DLD1 (cell line): Measurements from ENCODE around the gene ARMS2.

Source experiments
- in situ Hi-C: cut with HindIII; loops from 2 replicates; pipeline ENCODE4 v1.10.0; 2017; ENCODE audit warnings: low sequenced_read_pairs

The ARMS2 gene, protein sequence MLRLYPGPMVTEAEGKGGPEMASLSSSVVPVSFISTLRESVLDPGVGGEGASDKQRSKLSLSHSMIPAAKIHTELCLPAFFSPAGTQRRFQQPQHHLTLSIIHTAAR

DNA sequence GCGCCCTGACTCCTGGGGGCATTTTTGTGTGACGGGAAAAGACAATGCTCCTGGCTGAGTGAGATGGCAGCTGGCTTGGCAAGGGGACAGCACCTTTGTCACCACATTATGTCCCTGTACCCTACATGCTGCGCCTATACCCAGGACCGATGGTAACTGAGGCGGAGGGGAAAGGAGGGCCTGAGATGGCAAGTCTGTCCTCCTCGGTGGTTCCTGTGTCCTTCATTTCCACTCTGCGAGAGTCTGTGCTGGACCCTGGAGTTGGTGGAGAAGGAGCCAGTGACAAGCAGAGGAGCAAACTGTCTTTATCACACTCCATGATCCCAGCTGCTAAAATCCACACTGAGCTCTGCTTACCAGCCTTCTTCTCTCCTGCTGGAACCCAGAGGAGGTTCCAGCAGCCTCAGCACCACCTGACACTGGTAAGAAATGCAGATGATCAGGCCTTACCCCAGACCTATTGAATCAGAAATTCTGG is at the start of gene ARMS2:
ARMS2 (plus strand) TSS at position 51 of the 478 bp plus-strand sequence; CDS start at position 126, 75 bp downstream.
- in situ Hi-C loops, result no loop called here

DNA sequence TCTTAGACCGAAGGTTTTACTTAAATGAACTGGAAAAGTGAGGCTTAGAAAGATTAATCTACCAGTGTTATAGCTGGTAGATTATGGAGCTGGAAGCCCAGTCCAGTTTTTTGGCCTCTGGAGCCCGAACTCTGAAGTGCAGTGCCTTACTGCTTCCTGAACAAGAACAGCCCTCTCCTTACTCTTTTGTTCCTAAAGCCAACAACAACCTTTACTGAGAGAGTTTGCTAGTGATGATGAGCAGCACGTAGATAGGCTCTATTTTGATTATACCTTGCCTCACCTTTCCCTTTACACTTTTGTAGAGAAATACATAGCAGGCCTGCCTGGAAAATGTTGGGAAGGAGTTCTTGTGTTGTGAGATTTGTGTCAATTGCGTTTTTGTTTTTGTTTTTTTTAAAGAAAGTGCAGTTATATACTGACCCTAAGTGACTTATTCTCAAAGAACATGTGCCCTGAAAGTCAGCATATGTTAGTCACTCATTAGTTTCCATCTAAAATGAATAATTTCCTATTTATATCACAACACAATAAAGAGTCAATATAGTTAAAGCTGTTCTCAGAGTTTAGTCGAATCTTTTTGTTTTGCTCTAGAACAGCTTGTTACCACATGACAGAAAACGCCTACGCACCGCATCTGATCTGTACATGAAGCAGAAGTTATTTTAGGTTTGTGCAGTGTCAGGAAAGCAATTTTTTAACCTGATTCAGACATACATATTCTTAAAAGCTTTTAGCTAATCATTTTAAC is 46.9 kb upstream of the ARMS2 start:
- in situ Hi-C loops, result no loop called here

DNA sequence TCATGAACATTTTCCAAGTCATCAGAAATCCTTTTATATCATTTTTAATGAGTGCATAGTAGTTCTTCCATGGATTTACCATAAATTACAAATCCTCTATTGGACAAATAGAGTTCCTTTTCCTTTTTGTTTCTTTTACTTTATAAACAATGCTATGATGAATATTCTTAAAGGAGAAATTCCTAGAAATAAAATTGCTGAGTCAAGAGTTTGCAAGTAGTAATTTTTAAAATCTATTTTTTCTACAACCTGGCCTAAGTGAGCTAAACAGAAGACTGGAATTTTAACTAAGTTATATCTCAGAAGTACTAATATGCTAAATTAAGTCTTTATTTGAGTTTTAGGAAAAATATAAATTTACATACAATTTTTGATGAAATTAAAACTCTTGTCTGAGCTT is 41.1 kb upstream of the ARMS2 start:
- in situ Hi-C loops, result no loop called here

DNA sequence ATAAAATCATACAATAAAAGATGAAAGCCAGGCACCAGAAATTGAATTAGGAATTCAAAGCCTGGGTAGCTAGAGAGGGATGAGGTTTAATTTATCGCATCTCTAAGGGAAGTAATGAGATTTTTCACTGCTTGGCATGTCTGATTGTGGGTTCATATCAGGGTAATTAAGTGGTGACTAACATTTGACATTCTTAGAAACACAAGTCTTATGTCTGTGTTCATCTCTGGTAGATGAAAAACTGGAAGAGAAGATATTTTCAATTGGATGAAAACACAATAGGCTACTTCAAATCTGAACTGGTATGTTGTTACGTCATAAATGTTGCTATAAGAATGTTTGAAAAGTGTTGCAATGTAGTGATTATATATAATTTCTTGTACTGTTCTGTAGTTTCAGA is 36.8 kb upstream of the ARMS2 start:
- in situ Hi-C loops, result no loop called here

DNA sequence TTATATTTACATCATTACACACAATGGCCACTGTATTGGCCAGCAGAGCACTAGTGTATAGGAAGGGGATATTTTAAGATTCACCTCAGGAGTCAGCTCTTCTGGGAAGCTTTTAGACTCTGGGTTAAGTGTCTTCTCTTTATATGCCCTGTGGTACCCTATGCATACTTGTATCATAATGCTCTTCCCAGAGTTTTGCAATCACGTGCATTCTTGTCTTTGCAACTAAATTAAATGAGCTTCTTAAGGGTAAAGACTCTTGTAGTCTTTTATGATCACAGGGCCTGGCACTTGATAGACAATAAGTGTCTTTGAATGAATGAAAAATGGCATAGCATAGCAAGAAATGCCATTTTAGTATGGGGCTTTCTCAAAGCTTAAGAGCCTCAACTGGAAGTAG is 35.4 kb upstream of the ARMS2 start:
- in situ Hi-C loops, result no loop called here

DNA sequence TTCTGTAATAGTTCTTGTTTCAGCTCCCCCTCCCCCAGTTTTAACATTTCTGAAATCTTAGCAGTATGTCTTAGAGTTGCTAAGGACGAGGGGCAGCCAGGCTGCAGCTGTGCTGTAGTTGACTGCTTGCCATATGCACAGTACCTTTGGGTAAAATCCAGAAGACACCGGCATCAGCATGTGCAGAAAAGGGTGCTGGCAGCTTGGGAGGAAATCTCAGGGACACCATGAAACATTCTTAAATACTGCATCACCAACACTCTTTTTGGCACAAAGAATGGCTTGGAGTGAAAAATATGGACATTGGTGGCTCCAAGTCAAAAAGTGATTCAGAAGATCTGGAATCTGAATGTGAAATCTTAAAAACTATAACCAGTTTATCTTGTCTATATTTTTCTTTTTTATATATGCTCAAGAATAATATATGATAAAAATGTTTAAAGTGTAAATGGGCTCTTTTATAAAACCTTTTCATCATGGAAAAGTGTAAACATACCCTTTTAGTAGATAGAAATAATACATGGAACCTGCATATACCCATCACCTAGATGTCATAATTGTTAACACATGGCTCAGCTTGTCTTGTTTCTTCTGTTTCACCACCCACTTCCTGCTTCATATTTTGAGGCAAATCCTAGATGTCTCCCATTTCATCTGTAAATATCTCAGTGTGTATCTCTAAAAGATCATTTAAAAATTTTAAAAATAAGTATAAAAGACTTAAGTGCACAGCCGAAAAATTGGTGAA is 34.4 kb upstream of the ARMS2 start:
- in situ Hi-C loops, result no loop called here

DNA sequence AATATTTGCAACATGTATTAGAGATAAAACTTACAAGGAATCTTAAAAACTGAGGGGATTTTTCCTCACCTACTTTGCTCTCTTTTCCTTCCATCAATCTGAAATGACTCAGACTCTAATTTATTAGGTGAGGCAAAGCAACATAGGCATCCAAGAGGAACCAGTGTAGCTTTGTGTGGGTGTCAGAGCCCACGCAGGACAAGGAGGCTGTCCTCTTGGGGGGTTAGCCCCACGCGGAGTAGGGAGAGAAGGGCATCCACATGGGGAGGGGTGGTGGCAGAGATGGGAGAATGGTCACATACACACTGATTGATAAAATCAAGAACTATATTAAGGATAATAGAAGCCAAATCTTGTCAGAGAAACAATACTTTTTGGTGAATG is 33.8 kb upstream of the ARMS2 start:
- in situ Hi-C loops, result no loop called here

DNA sequence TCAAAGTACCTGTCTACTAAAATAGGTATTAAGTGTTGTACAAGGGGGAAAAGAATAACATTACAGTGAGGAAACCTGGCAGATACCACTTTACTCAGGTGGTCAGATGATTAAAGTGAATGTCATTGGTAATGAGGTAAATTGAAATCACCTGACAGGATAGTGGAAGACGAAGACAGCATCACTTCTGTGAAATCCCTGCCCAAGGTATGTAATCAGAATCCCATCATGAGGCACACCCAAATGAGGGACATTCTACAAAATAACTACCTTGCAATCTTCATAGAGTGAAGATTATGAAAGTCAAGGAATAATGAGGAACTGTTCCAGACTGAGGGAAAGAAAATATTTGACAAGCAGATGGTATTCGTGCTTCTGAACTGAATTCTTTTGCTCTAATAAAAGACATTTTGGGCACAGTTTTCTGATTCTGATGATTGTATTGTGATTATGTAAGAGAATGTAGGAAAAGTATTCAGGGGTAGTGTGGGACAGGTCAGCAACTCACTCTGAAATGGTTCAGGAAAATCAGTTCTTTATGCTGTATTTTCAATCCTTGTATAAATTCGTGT is 33.3 kb upstream of the ARMS2 start:
- in situ Hi-C loops, result no loop called here

DNA sequence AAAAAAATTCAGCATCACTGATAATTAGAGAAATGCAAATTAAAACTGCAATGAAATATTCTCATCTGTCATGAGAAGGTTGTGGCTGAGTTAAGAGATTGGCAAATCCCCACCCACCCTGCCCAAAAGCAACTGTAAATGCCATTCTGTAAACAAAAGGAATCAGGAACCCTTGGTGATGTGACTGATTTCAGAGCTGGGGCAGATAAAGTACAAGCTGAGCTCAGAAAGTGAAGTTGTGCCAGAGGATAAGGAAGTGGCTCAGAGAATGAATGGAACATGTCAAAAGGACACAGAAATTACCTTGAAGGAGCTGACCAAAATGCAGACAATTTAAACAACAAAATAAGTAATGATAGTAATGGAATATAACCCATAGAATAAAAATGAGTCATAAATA is 32.7 kb upstream of the ARMS2 start:
- in situ Hi-C loops, result no loop called here

DNA sequence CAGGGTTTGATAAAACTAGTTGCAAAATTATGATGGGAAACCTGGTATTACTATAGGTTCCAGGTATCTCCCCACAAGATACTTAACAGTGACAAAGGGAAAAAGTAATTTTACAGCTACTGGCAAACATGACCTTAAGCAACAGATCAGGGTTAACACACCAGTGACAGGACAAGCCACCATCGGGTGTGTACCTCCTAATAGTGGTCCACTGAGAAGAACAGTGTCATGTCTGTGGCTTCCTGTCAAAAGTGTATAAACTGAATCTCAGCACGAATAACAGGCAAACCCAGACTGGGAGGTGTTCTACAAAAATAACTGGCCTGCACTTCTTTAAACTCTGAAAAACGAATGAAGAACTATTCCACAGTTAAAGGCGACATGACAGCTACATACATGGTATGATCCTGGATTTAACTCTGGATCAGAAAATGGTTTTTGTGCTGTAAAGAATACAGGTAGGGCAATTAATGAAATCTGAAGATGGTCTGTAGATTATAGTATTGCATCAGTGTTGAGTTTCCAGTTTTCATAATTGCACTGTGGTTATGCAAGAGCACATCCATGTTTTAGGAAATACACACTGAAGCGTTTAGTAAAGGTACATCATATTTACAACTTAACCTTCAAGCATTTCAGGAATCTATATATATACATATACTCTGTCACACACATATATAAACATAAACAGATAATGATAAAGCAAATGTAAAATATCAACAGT is 32.0 kb upstream of the ARMS2 start:
- in situ Hi-C loops, result no loop called here

DNA sequence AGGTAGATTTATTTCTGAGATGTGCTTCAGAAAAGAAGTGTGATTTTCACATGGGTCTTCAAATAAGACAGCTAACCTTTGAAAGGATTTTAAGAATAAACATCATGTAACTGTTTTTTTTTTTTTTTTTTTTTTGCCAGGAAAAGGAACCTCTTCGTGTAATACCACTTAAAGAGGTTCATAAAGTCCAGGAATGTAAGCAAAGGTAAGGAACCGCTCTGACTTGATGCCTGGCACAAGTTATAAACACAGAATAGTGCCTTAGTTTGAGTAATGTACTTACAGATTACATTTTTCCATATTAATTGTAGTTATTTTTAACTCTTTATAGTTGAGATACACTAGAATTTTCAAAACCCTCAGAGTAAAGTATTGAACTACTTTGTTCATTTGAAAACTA is 30.4 kb upstream of the ARMS2 start:
- in situ Hi-C loops, result no loop called here

DNA sequence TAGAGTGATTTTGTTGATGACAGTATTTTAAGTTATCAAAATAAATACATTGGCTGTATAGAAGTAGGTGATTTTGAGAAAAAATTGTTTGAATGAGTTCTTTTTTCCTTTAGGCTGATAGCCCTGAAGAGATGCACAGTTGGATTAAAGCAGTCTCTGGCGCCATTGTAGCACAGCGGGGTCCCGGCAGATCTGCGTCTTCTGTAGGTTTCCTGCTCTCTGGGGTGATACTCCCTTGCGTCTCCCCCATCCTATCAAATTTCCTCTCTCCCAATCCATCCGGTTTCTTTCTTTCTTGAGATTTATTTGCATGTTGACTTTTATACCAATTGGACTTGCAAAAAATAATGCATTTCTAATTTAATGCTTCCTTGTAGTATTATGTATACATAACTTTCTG is 27.6 kb upstream of the ARMS2 start:
- in situ Hi-C loops, result no loop called here

DNA sequence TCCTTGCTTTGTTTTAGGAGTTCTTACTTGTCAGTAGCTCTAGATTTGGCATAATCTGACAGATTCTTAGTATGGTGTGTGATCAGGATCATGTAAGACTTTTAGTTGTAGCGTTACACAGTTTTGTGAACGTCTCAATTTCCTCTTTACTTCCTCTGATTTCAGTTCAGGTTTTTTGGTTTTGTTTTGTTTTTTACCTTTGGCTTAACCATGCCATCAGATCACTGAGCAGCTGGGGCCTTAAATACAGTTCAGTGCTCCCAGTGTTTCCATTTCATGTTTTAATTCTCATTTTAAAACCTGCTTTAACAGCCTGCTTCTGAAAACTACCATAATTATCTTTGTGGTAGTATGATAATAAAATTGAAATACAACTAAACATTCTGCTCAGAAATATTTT is 27.2 kb upstream of the ARMS2 start:
- in situ Hi-C loops, result no loop called here

DNA sequence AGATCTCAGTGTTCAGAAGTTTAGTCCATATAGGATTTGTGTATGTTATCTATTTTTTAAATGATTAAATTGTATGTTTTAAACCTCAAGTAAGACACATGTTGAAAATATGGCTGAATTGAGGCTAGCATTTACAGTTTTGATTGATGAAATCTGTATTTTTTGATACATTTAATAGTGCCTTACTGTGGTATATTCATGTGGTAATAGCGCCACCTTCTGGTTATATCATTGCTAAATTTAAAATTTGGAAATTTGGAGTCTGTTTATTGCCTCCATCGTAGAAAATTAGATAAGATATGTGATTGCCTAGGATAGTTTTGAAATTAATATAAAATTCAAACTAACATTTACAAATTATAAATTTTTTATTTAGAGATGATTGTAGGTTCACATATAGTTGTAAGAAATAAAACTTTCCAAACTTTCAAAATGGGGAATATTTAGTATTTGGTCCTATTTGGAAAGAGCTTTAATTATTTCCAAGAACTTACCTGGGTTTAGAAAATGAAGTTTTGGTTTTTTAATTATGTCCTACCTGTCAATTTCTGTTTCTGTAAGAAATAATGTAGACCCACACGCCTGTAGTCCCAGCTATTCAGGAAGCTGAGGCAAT is 19.1 kb upstream of the ARMS2 start:
- in situ Hi-C loops, result loop anchor here (10.0 kb wide), 1 partner anchor 141 kb away; no protein-coding TSS in a partner anchor

DNA sequence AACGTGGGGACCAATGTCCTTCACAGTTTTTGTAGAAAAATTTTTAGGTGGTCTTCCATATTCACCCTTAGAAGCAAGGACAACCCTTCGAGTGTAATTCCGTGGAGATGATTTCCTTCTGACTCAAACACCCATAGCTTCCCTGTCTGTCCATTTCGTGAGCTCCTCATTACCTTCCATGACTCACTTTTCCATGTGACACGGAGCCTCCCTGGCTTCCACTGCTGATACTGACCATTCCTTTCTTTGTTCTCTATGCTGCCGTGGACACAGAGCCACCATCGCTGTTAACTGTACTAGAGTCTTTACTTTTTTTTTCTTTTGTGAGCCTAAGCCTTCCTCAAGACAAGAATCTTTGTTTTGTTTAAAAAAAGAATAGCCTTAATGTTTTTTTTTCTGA is 12.5 kb upstream of the ARMS2 start:
- in situ Hi-C loops, result no loop called here

DNA sequence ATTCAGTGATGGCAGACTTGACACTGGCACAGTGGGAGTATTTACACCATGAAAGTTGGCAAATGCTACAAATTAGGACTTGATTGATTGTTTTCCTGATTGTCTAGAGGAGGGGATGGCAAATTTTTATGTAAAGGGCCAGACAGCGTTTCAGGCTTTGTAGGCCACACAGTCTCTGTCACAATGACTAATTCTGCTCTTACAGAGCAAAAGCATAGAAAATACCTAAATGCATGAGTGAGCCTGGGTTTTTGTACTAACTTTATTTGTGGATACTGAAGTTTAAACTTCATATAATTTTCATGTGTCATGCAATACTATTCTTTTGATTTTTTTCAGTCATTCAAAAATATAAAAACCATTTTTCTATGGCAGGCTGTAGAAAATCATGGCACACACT is 9.0 kb upstream of the ARMS2 start:
- in situ Hi-C loops, result no loop called here

DNA sequence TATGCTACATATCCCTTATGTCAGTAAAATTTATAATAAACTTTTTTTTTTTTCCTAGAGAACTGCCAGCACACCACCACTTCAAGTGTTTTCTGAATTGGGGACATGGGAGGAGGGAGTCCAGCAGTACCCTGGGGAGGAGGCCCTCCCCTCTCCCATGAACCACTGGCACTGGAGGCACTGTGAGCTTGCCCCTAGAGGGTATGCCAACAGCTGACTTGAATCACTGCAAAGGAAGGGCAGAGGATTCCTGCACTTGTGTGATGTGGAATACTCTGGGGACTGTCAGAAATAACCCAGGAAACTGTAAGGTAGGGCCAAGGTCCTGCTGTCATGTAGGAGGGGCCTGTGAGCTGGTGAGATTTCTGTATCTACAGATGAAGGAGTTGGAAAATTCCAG is 8.5 kb upstream of the ARMS2 start:
- in situ Hi-C loops, result no loop called here

DNA sequence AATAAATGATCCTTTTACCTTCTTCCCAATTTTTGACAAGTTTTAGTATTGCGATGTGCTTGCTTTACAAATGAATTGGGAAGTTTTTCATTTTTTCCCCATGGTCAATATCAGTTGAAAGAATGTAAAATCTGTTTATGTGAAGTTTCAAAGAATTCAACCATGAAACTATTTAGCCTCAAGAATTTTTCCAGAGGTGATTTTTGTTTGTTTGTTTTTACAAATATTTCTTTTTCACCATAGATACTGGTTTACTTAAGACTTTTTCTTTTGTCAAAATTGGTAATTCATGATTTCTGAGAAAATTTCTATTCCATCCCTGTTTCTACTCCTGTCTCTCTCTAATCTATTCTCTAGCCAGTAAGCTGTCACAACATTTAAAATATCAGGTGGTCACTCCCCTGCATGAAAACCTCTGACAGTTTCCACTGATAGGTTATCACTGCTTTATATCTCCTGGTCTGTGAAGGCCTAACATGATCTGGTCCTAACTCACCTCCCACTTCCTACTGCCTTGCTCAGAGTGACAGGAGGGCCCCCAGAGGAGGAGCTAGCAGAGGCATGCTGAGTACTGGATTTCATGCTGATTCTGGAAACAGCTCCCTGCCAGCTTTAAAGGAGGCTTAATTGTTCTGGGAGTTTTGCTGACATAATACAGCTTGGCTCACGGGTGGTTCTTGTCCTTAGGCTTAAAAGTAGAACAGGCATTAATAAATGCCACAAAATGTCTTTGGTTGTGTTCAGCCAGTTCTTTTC is 7.6 kb upstream of the ARMS2 start:
- in situ Hi-C loops, result no loop called here

DNA sequence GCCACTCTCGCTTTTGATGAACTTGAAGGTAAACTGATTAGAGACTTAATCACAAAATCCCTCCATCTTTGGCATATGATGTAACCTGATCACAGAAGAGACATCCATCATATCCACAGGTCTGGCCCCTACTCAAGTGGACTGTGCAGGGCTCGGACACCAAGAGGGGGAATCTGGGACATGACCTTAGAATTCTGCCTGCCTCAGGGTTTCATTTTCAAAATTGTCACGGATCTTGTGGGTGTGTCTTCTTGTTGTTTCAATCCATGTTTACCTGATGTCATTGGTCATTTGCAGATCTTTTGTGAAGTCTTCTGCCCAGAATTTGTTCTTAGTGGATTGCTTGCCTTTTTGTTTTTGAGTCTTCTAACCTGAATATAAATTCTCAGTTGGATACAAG is 5.9 kb upstream of the ARMS2 start:
- in situ Hi-C loops, result no loop called here

DNA sequence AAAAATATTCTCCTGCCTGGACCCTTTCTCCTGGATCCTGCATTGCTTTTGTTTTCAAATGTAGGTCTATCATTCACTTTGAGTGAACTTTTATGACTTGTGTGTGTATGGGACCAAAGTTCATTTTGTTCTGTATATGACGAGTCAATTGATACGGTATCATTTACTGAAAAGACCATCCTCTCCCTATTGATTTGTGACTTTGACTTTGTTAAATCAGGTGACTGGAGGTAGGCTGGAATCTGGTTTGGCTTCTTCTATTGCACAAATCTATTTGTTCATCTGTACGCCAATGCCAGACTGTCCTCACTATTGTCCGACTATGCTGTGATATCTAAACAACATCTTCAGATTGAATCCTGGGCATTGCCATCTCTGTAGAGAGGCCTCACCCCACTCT is 5.3 kb upstream of the ARMS2 start:
- in situ Hi-C loops, result no loop called here
